GM12801 (cell line): ENCODE measurements around the gene SETD2.

Experiments used
- CTCF ChIP-seq: IDR thresholded peaks from one replicate; pipeline ENCODE4 v1.5.1; 2011; ENCODE audit warnings: control low read depth; ENCODE audit not compliant: insufficient read length; ENCODE audit errors: extremely low read depth

The SETD2 gene

DNA sequence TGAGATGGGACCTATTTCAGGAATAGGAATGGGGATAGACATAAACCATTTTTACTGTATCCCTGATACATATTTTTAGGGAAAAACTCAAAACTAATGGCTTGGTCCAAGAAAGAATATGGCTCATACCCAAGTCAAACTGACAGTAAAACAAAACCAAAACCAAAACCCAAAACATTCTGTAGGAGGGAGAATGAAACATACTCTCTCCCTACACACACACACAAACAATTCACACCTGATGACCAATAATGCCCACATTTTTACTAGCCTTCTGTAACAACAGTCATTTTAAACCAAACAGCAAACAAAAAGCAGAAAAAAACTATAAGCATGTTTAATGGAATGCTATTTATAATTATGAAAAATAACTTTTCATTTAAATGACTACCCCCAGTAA is 109.5 kb downstream of the SETD2 start:
- TF ChIP-seq CTCF, result no peak

- TF ChIP-seq CTCF, result no peak
Measured at GRCh38 chr3:47047673-47048072, 116.2 kb downstream of the SETD2 start.

- no peak for TF ChIP-seq CTCF
Measured at GRCh38 chr3:47047069-47047468, 116.8 kb downstream of the SETD2 start.

GRCh38 chr3:47042231-47042791 is 121.6 kb downstream of the SETD2 start:
- no peak for TF ChIP-seq CTCF

DNA sequence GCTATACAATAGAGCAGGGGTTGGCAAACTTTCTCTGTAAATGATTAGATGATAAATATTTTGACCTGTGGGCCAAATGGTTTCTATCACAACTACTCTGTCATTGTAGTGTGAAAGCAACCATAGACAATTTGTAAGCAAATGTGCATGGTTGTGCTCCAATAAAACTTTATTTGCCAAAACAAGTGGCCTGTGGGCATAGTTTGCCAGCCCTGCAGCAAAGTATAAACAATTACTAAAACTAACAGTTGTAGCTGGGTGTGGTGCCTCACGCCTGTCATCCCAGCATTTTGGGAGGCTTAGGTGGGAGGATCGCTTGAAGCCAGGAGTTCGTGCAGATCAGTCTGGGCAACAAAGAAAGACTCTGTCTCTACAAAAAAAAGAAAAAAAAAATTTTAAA is 122.8 kb downstream of the SETD2 start:
- TF ChIP-seq CTCF, result no peak

GRCh38 chr3:47036145-47036544 is 127.8 kb downstream of the SETD2 start:
- no peak for TF ChIP-seq CTCF

DNA sequence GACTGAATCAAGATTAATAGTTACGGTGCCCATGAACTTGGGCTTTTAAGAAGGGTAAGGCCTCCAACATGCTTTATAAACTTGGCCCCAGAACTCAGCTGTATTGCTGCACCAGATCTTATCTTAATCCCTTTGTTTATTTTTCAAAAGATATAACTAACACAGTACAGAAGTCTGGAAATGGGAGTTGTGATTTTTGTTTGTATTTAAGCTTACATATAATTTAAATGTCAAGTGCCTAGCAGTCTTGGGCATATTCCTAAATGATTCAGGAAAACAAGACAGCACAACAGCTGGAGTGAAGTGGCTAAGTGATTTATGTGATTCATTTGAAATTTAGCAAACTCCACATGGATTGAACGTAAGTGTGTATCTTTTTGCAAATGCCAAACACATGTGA is 128.3 kb downstream of the SETD2 start:
- no peak for TF ChIP-seq CTCF
